Measurements from ENCODE around the gene STRBP.

STRBP gene

DNA sequence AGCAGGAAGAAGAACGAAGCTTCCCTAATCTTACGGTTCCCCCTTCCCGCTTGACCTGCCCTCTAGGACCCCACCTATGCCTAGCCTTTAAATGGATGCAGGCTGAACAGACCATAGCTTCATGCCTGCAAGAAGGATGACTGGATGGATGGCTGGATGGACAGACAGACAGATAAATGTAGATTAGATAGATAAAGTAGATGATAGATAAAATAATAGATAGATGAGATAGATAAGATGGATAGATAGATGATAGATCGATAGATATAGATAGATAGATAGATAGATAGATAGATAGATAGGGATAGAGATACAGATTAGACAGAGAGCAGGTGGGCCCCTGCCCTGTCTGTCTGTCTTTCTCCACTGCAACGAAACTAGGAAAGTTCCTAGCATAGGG is 162.9 kb downstream of the STRBP start:
- no peak for DNase-seq (ENCODE audit: extremely low spot score)
- TF ChIP-seq TARDBP (IDR thresholded peaks at IDR 0.05) (no peak), FOXA1 (IDR thresholded peaks at IDR 0.05) (no peak), ELF4 (IDR thresholded peaks at IDR 0.05) (no peak), LEF1 (IDR thresholded peaks at IDR 0.05; ENCODE audit: borderline replicate concordance) (no peak), SUZ12 (IDR thresholded peaks at IDR 0.05) (no peak), HDGF (IDR thresholded peaks at IDR 0.05; ENCODE audit: borderline replicate concordance) (no peak), FOXK2 (IDR thresholded peaks at IDR 0.05) (no peak), L3MBTL2 (conservative IDR thresholded peaks at IDR 0.05) (no peak), ZNF384 (IDR thresholded peaks at IDR 0.05) (no peak), NFRKB (IDR thresholded peaks at IDR 0.05) (no peak), BHLHE40 (IDR thresholded peaks at IDR 0.05; ENCODE audit: borderline replicate concordance) (no peak), SP1 (IDR thresholded peaks at IDR 0.05) (no peak)
- TF ChIP-seq, protein P1, sequence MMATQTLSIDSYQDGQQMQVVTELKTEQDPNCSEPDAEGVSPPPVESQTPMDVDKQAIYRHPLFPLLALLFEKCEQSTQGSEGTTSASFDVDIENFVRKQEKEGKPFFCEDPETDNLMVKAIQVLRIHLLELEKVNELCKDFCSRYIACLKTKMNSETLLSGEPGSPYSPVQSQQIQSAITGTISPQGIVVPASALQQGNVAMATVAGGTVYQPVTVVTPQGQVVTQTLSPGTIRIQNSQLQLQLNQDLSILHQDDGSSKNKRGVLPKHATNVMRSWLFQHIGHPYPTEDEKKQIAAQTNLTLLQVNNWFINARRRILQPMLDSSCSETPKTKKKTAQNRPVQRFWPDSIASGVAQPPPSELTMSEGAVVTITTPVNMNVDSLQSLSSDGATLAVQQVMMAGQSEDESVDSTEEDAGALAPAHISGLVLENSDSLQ (IDR thresholded peaks at IDR 0.05): no peak
- ChIA-PET CTCF (no interaction called here), POLR2A (no interaction called here)

DNA sequence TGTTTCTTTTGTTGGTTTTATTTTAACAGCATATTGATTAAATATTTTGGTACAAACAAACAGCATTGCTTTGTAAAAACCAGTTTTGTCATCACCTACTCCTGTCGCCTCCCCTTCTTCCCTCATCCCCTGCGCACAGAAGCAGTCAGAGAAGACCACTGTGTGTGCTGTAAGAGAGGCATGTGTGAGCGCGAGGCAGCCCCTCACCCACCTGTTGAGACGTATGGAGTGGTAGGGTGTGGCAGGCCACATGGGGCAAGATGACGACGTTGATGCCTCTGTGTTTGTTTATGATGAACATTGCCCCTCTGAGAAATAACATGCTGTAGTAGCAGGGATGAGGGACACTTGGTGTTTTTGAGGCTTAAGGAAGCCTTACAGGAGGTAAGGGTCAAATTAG is 163.6 kb downstream of the STRBP start:
- ChIA-PET POLR2A (no interaction called here), CTCF (interaction anchor here (0.5 kb wide), 1 partner anchor 34 kb away, joined by 3 read pairs; no protein-coding TSS in a partner anchor)
- TF ChIP-seq ARNT (IDR thresholded peaks at IDR 0.05) (no peak), NFRKB (IDR thresholded peaks at IDR 0.05) (no peak), HDGF (IDR thresholded peaks at IDR 0.05; ENCODE audit: borderline replicate concordance) (no peak), FOXA1 (IDR thresholded peaks at IDR 0.05) (no peak), FOXK2 (IDR thresholded peaks at IDR 0.05) (no peak), L3MBTL2 (conservative IDR thresholded peaks at IDR 0.05) (no peak), SP1 (IDR thresholded peaks at IDR 0.05) (no peak), TARDBP (IDR thresholded peaks at IDR 0.05) (no peak), BHLHE40 (IDR thresholded peaks at IDR 0.05; ENCODE audit: borderline replicate concordance) (no peak), LEF1 (IDR thresholded peaks at IDR 0.05; ENCODE audit: borderline replicate concordance) (no peak), CTBP1 (IDR thresholded peaks at IDR 0.05; ENCODE audit: borderline replicate concordance) (no peak)
- DNase-seq (ENCODE audit: extremely low spot score): no peak

DNA sequence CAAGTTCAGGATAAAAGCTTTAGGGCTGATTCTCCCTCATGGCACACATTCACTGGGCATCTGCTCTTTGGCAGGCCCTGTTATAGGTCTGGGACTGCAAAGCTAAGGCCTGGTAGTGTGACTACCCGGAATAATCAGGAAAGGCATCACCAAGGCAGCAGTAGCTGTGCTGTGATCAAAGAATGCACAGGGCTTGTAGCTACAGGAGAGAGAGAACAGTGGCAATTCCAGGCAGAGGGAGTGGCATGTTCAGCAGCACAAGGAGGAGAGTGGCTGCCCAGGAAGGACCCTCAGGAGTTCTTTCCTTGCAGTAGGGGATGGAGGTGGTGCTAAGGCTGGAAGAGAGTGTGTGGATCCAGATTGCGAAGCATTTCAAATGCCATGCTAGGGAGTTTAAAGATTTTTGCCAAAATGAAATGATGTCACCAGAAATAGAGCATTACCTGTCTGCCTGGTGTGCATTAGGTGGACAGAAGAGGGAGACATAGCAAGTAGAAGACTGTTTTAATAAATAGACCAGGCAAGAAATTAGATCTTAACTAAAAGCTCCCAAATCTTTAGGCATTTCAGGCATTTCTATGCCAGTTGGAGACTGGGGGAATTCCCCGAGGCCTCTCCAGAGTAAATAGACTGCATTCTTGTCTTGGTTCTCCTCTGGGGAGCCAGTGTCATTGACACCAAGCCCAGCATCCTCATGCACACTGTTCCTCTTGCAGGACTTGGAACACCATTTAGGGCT is 165.8 kb downstream of the STRBP start:
- no peak for DNase-seq (ENCODE audit: extremely low spot score)
- TF ChIP-seq, protein P1 (IDR thresholded peaks at IDR 0.05): no peak
- TF ChIP-seq LEF1 (IDR thresholded peaks at IDR 0.05; ENCODE audit: borderline replicate concordance) (no peak), L3MBTL2 (conservative IDR thresholded peaks at IDR 0.05) (no peak), ARNT (IDR thresholded peaks at IDR 0.05) (no peak), TARDBP (IDR thresholded peaks at IDR 0.05) (no peak), FOXA1 (IDR thresholded peaks at IDR 0.05) (no peak), SP1 (IDR thresholded peaks at IDR 0.05) (no peak), BHLHE40 (IDR thresholded peaks at IDR 0.05; ENCODE audit: borderline replicate concordance) (no peak), NFRKB (IDR thresholded peaks at IDR 0.05) (no peak), ELF4 (IDR thresholded peaks at IDR 0.05) (no peak), SUZ12 (IDR thresholded peaks at IDR 0.05) (no peak), CTBP1 (IDR thresholded peaks at IDR 0.05; ENCODE audit: borderline replicate concordance) (no peak), FOXK2 (IDR thresholded peaks at IDR 0.05) (no peak), ZNF384 (IDR thresholded peaks at IDR 0.05) (no peak), HDGF (IDR thresholded peaks at IDR 0.05; ENCODE audit: borderline replicate concordance) (no peak), FOXM1 (IDR thresholded peaks at IDR 0.05; ENCODE audit: borderline replicate concordance) (no peak)
- CTCF ChIA-PET: interaction anchor here (1.4 to 2.3 kb wide), 2 partner anchors 10 to 247 kb away, joined by 8 to 9 read pairs; no protein-coding TSS in a partner anchor
- POLR2A ChIA-PET: no interaction called here

DNA sequence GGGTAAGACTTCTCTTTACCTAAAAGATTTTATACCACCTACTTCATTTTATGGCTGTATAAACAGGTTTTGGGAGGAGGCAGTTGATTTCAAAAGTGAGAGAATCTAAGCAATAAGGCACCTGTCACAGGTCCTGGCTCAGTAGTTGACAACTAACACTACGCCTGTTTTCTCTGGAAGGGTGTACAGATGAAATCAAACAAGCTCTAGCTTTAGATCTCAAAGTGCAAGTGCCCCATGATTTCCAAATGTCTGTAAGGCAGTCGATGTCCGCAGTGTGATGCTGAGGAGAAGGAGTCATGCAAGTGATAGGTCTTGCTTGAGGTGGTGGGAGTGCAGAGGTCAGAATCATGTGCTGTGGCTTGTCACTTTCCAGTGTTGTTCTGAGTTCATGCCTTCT is 168.8 kb downstream of the STRBP start:
- CTCF ChIA-PET: no interaction called here
- DNase-seq (ENCODE audit: extremely low spot score): no peak
- POLR2A ChIA-PET: no interaction called here
- TF ChIP-seq FOXM1 (IDR thresholded peaks at IDR 0.05; ENCODE audit: borderline replicate concordance): no peak
- no peak for TF ChIP-seq HDGF (IDR thresholded peaks at IDR 0.05; ENCODE audit: borderline replicate concordance)
- no peak for TF ChIP-seq FOXA1 (IDR thresholded peaks at IDR 0.05)
- no peak for TF ChIP-seq SP1 (IDR thresholded peaks at IDR 0.05)
- TF ChIP-seq LEF1 (IDR thresholded peaks at IDR 0.05; ENCODE audit: borderline replicate concordance): no peak
- TF ChIP-seq CTBP1 (IDR thresholded peaks at IDR 0.05; ENCODE audit: borderline replicate concordance): no peak
- TF ChIP-seq SUZ12 (IDR thresholded peaks at IDR 0.05): no peak
- no peak for TF ChIP-seq ARNT (IDR thresholded peaks at IDR 0.05)
- TF ChIP-seq TARDBP (IDR thresholded peaks at IDR 0.05): no peak

DNA sequence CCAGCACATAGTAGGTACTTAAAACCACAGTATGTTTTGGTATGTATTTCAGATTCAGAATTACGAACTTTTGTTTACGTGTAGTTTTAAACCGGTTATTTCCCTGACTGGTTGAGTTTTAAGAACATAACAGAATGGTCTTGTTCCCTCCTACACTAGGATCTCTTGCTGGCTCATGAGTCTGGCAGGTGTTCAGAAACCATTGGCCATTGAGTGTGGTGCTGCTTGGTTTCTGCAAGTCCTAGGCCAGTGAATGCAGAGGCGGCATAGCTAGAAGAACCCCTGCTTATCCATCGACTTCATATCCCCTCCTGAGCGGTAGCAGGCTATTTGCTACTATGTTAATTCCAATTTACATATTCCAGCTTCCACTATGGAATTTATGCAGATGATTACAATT is 169.3 kb downstream of the STRBP start:
- TF ChIP-seq FOXA1 (IDR thresholded peaks at IDR 0.05): no peak
- POLR2A ChIA-PET: no interaction called here
- CTCF ChIA-PET: no interaction called here
- DNase-seq (ENCODE audit: extremely low spot score): no peak

DNA sequence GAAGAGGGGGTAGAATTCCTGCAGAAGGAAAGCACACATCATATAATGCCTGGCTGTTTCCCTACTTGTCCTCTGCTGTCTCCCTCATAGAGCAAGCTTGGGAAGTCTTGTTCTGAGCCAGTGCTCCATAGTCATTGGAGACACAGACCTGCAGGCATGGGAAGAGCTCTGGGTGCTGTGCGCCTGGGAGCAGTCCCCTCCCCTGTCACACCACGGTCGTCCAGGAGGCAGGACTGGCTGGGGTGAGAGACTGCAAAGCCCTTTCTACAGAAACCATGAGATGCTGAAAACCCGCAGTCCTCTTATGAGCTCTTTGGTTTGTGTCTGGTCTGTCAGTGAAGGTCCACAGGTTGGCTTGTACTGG is 170.3 kb downstream of the STRBP start:
- ChIA-PET POLR2A (no interaction called here), CTCF (no interaction called here)
- DNase-seq (ENCODE audit: extremely low spot score): no peak
- TF ChIP-seq CTBP1 (IDR thresholded peaks at IDR 0.05; ENCODE audit: borderline replicate concordance) (no peak), L3MBTL2 (conservative IDR thresholded peaks at IDR 0.05) (no peak), FOXA1 (IDR thresholded peaks at IDR 0.05) (no peak), ZNF384 (IDR thresholded peaks at IDR 0.05) (no peak)

DNA sequence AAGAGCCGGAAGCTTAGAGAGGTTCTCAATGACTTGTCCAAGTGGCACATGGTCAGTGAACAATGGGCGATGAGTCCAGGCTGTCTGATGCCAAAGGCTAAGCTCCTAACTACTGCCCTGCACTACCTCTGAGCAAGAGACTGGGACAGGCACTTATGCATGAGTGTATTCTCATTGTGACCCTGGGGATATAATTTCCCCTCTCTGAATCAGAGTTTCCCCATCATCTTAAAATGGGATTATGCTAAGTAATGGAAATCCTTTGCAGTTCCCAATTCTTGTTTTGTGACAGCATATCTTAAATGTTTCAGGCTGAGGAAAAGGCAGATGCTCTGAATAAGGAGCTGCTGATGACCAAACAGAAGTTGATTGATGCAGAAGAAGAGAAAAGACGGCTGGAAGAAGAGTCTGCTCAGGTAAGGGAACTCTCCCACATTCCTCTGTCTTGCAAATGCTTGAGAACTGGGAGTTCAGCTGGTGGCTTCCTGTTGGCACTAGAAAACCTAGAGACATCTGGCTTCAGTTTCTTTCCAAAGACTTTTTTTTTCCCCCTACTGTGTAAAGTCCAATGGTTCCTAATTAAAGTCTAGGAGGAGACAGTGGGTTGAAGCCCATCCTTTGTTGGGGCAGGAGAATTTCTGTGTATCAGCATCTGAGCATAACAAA is 170.8 kb downstream of the STRBP start:
- POLR2A ChIA-PET: no interaction called here
- DNase-seq (ENCODE audit: extremely low spot score): no peak
- TF ChIP-seq BHLHE40 (IDR thresholded peaks at IDR 0.05; ENCODE audit: borderline replicate concordance) (no peak), CTBP1 (IDR thresholded peaks at IDR 0.05; ENCODE audit: borderline replicate concordance) (no peak), NFRKB (IDR thresholded peaks at IDR 0.05) (no peak), L3MBTL2 (conservative IDR thresholded peaks at IDR 0.05) (no peak), ZNF384 (IDR thresholded peaks at IDR 0.05) (no peak), SUZ12 (IDR thresholded peaks at IDR 0.05) (no peak), TARDBP (IDR thresholded peaks at IDR 0.05) (no peak), HDGF (IDR thresholded peaks at IDR 0.05; ENCODE audit: borderline replicate concordance) (no peak), ELF4 (IDR thresholded peaks at IDR 0.05) (no peak), SP1 (IDR thresholded peaks at IDR 0.05) (no peak), FOXK2 (IDR thresholded peaks at IDR 0.05) (no peak), FOXM1 (IDR thresholded peaks at IDR 0.05; ENCODE audit: borderline replicate concordance) (no peak), LEF1 (IDR thresholded peaks at IDR 0.05; ENCODE audit: borderline replicate concordance) (no peak)
- TF ChIP-seq, protein P1 (IDR thresholded peaks at IDR 0.05): no peak
- CTCF ChIA-PET: no interaction called here

Measured in HEK293T (cell line).